Measurements from ENCODE around the gene CMTM3. TPM values are rescaled to one million over a fixed set of nuclear protein-coding genes. Genes with fewer than 3 reads are reported as not detected.
"Not testable (repeated sequence)": the region's sequence is repeated elsewhere in the genome, so short reads cannot be mapped to it uniquely, and the experiment has no call there.

The CMTM3 gene
- total and polyA plus RNA-seq, 2 donors = 15.9 to 55.4 TPM

- H3K4me3 ChIP-seq (ENCODE audit: low read length in 2 of 2); H3K27ac ChIP-seq (ENCODE audit: low read depth in 1 of 2, low read length in 1 of 2); H3K4me1 ChIP-seq (ENCODE audit: control insufficient read depth in 2 of 2, insufficient read depth in 2 of 2, low read length in 2 of 2); H3K27me3 ChIP-seq (ENCODE audit: control insufficient read depth in 2 of 2, insufficient read depth in 1 of 2, low read length in 1 of 2); DNase-seq (ENCODE audit: low read depth in 6 of 9, low spot score in 9 of 9); H3K9me3 ChIP-seq (ENCODE audit: control insufficient read depth in 2 of 2, insufficient read depth in 1 of 2, low read length in 1 of 2): not testable (repeated sequence)
- H3K36me3 ChIP-seq (ENCODE audit: control insufficient read depth in 2 of 2, insufficient read depth in 2 of 2, low read length in 1 of 2) = peaks cover 20 to 51% of the 10 kb centered on the region in 2 donors
- WGBS = 95% methylated on average over 3 of the region's 3 CpGs
Measured at GRCh38 chr16:66567270-66567669, 37.2 kb upstream of the CMTM3 start.

DNA sequence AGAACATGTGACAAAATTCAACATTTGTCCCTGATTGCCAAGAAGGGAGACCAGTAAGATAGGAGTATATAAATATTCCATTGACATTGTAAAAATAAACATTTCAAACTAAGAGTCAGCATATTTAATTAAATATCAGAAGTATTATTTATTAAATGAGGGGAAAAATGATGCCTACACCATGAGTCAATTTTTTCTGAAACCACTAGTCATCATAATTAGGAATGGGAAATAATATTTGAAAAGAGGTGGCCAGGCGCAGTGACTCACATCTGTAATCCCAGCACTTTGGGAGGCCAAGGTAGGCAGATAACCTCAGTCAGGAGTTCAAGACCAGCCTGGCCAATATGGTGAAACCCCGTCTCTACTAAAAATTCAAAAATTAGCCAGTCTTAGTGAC, 36.1 kb upstream of the CMTM3 start:
- Histone ChIP-seq H3K36me3 (ENCODE audit: control insufficient read depth in 2 of 2, insufficient read depth in 2 of 2, low read length in 1 of 2) (peaks cover 20 to 50% of the 10 kb centered on the region in 2 donors), H3K27ac (ENCODE audit: low read depth in 1 of 2, low read length in 1 of 2) (no peak overlapping the region), H3K9me3 (ENCODE audit: control insufficient read depth in 2 of 2, insufficient read depth in 1 of 2, low read length in 1 of 2) (no peaks in the 10 kb centered on the region), H3K27me3 (ENCODE audit: control insufficient read depth in 2 of 2, insufficient read depth in 1 of 2, low read length in 1 of 2) (no peaks in the 10 kb centered on the region), H3K4me3 (ENCODE audit: low read length in 2 of 2) (no peak overlapping the region), H3K4me1 (ENCODE audit: control insufficient read depth in 2 of 2, insufficient read depth in 2 of 2, low read length in 2 of 2) (no peaks in the 10 kb centered on the region)
- 99% methylated on average over 2 of the region's 2 CpGs for WGBS
- no peak for DNase-seq (ENCODE audit: low read depth in 6 of 9, low spot score in 9 of 9)

DNA sequence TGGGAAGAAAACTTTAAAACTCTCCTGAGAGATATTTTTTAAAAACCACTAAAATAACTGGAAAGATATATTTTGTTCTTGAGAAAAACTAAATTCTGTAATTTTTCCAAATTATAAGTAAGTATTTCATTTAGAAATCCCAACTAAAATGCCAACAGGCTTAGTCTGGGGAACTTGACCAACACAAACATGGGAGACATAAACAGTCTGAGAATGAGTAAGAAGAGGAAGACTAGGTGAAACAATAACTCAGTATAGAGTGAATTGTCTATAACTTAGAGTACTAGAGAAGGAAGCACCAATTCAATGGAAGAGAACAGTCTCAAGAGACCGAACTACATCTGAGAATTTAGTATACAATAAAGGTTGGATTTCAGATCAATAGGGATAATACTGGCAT, 35.4 kb upstream of the CMTM3 start:
- H3K27ac ChIP-seq (ENCODE audit: low read depth in 1 of 2, low read length in 1 of 2) = no peak overlapping the region
- DNase-seq (ENCODE audit: low read depth in 6 of 9, low spot score in 9 of 9) = no peak
- H3K4me3 ChIP-seq (ENCODE audit: low read length in 2 of 2) = no peak overlapping the region
- H3K9me3 ChIP-seq (ENCODE audit: control insufficient read depth in 2 of 2, insufficient read depth in 1 of 2, low read length in 1 of 2) = no peaks in the 10 kb centered on the region
- no peaks in the 10 kb centered on the region for H3K4me1 ChIP-seq (ENCODE audit: control insufficient read depth in 2 of 2, insufficient read depth in 2 of 2, low read length in 2 of 2)
- H3K27me3 ChIP-seq (ENCODE audit: control insufficient read depth in 2 of 2, insufficient read depth in 1 of 2, low read length in 1 of 2) = no peaks in the 10 kb centered on the region
- peaks cover 20 to 44% of the 10 kb centered on the region in 2 donors for H3K36me3 ChIP-seq (ENCODE audit: control insufficient read depth in 2 of 2, insufficient read depth in 2 of 2, low read length in 1 of 2)
- 96% methylated on average over 1 of the region's 1 CpG for WGBS

- Histone ChIP-seq H3K27ac (ENCODE audit: low read depth in 1 of 2, low read length in 1 of 2) (no peak overlapping the region), H3K9me3 (ENCODE audit: control insufficient read depth in 2 of 2, insufficient read depth in 1 of 2, low read length in 1 of 2) (no peaks in the 10 kb centered on the region), H3K4me1 (ENCODE audit: control insufficient read depth in 2 of 2, insufficient read depth in 2 of 2, low read length in 2 of 2) (no peaks in the 10 kb centered on the region), H3K27me3 (ENCODE audit: control insufficient read depth in 2 of 2, insufficient read depth in 1 of 2, low read length in 1 of 2) (no peaks in the 10 kb centered on the region), H3K4me3 (ENCODE audit: low read length in 2 of 2) (no peak overlapping the region), H3K36me3 (ENCODE audit: control insufficient read depth in 2 of 2, insufficient read depth in 2 of 2, low read length in 1 of 2) (peaks cover 16 to 39% of the 10 kb centered on the region in 2 donors)
- 94% methylated on average over 3 of the region's 3 CpGs for WGBS
- DNase-seq (ENCODE audit: low read depth in 6 of 9, low spot score in 9 of 9) = no peak
Measured at GRCh38 chr16:66569827-66570405, 34.6 kb upstream of the CMTM3 start.

DNA sequence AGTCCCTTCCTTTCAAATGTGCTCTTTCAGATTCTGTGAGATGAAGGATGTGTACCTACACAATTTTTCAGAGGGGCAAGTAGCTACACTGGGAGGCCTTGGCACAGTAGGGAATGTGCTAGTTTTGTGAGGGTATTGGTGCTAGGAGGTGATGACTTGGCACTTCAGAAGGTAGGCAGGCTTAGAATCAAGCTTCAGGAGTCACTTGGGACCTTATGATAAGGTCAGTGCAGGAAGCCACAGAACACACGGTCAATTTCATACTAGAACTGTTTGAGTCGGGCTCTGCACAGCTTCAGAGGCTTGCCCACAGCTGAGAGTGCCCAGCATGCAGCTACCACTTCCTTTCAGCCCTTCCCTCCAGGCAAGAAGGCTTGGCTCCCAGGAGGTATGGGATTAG, 32.1 kb upstream of the CMTM3 start:
- Histone ChIP-seq H3K9me3 (ENCODE audit: control insufficient read depth in 2 of 2, insufficient read depth in 1 of 2, low read length in 1 of 2) (no peaks in the 10 kb centered on the region), H3K27me3 (ENCODE audit: control insufficient read depth in 2 of 2, insufficient read depth in 1 of 2, low read length in 1 of 2) (no peaks in the 10 kb centered on the region), H3K4me3 (ENCODE audit: low read length in 2 of 2) (no peak overlapping the region), H3K36me3 (ENCODE audit: control insufficient read depth in 2 of 2, insufficient read depth in 2 of 2, low read length in 1 of 2) (peaks cover 0 to 17% of the 10 kb centered on the region in 2 donors), H3K27ac (ENCODE audit: low read depth in 1 of 2, low read length in 1 of 2) (no peak overlapping the region), H3K4me1 (ENCODE audit: control insufficient read depth in 2 of 2, insufficient read depth in 2 of 2, low read length in 2 of 2) (peaks cover 0 to under 1% of the 10 kb centered on the region in 2 donors)
- 25% methylated on average over 2 of the region's 2 CpGs for WGBS
- DNase-seq (ENCODE audit: low read depth in 6 of 9, low spot score in 9 of 9) = no peak

GRCh38 chr16:66574081-66574480, 30.4 kb upstream of the CMTM3 start:
- WGBS = 99% methylated on average over 1 of the region's 1 CpG
- Histone ChIP-seq H3K27me3 (ENCODE audit: control insufficient read depth in 2 of 2, insufficient read depth in 1 of 2, low read length in 1 of 2) (peaks cover 0 to 14% of the 10 kb centered on the region in 2 donors), H3K27ac (ENCODE audit: low read depth in 1 of 2, low read length in 1 of 2) (no peak overlapping the region), H3K9me3 (ENCODE audit: control insufficient read depth in 2 of 2, insufficient read depth in 1 of 2, low read length in 1 of 2) (no peaks in the 10 kb centered on the region), H3K4me3 (ENCODE audit: low read length in 2 of 2) (no peak overlapping the region), H3K4me1 (ENCODE audit: control insufficient read depth in 2 of 2, insufficient read depth in 2 of 2, low read length in 2 of 2) (peaks cover 10 to 17% of the 10 kb centered on the region in 2 donors), H3K36me3 (ENCODE audit: control insufficient read depth in 2 of 2, insufficient read depth in 2 of 2, low read length in 1 of 2) (peaks cover 0 to 17% of the 10 kb centered on the region in 2 donors)
- no peak for DNase-seq (ENCODE audit: low read depth in 6 of 9, low spot score in 9 of 9)

DNA sequence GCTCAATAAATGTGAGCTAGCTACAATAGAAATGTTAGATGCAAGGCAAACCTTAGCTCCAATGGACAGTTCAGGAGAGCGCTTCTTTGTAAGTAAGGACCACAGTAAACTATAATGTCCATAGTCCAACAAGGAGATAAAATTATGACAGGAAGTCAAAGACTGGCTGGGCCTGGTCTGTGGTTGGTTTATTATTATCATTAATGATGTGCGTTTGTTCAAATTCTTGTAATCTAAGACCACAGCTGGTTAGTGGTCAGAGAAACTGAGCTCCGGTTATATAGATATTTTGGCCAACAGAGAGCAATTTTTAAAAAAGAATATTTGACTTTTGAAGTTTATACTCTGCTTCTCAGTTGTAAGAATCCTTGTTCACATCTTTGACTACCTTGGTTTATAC, 30.0 kb upstream of the CMTM3 start:
- H3K4me3 ChIP-seq (ENCODE audit: low read length in 2 of 2) = no peak overlapping the region
- peaks cover 10 to 22% of the 10 kb centered on the region in 2 donors for H3K4me1 ChIP-seq (ENCODE audit: control insufficient read depth in 2 of 2, insufficient read depth in 2 of 2, low read length in 2 of 2)
- no peaks in the 10 kb centered on the region for H3K9me3 ChIP-seq (ENCODE audit: control insufficient read depth in 2 of 2, insufficient read depth in 1 of 2, low read length in 1 of 2)
- H3K27me3 ChIP-seq (ENCODE audit: control insufficient read depth in 2 of 2, insufficient read depth in 1 of 2, low read length in 1 of 2) = peaks cover 0 to 17% of the 10 kb centered on the region in 2 donors
- H3K27ac ChIP-seq (ENCODE audit: low read depth in 1 of 2, low read length in 1 of 2) = no peak overlapping the region
- H3K36me3 ChIP-seq (ENCODE audit: control insufficient read depth in 2 of 2, insufficient read depth in 2 of 2, low read length in 1 of 2) = peaks cover 0 to 13% of the 10 kb centered on the region in 2 donors
- 96% methylated on average over 3 of the region's 3 CpGs for WGBS
- DNase-seq (ENCODE audit: low read depth in 6 of 9, low spot score in 9 of 9) = no peak

DNA sequence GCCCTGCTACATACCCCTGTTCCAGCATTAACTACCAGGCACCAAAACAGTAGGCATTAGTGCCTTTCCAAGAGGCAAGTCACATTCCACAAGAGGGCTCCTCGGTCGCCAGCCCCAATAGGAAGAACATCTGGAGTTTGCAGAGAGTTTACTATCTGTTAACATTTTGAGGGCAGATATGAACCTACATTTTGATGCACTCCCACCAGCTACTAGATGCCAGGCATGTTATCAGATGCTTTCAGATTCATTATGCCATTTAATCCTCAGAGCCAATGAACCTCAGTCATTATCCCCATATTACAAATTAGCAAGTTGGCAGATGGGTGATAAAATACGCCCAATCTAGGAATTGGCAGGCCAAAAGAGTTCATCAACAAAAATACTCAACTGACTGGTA, 29.4 kb upstream of the CMTM3 start:
- DNase-seq (ENCODE audit: low read depth in 6 of 9, low spot score in 9 of 9) = no peak
- 96% methylated on average over 3 of the region's 3 CpGs for WGBS
- Histone ChIP-seq H3K4me1 (ENCODE audit: control insufficient read depth in 2 of 2, insufficient read depth in 2 of 2, low read length in 2 of 2) (peaks cover 10 to 26% of the 10 kb centered on the region in 2 donors), H3K36me3 (ENCODE audit: control insufficient read depth in 2 of 2, insufficient read depth in 2 of 2, low read length in 1 of 2) (peaks cover 0 to 10% of the 10 kb centered on the region in 2 donors), H3K27me3 (ENCODE audit: control insufficient read depth in 2 of 2, insufficient read depth in 1 of 2, low read length in 1 of 2) (peaks cover 0 to 18% of the 10 kb centered on the region in 2 donors), H3K4me3 (ENCODE audit: low read length in 2 of 2) (no peak overlapping the region), H3K9me3 (ENCODE audit: control insufficient read depth in 2 of 2, insufficient read depth in 1 of 2, low read length in 1 of 2) (no peaks in the 10 kb centered on the region), H3K27ac (ENCODE audit: low read depth in 1 of 2, low read length in 1 of 2) (no peak overlapping the region)

DNA sequence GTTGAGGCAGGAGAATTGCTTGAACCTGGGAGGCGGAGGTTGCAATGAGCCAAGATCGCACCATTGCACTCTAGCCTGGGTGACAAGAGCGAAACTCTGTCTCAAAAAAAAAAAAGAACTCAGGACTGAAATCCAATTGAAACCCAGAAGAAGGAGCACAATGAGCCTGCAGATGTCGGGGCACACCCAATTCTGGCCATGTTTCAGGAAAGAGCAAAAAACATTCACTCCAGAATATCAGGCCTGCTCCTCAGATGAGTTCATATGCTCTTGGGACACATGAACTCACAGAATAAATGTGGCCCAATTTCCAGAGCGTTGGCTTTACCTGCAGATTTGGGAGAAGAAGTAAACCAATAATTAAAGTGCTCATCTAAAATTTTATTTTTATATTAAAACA, 28.2 kb upstream of the CMTM3 start:
- Histone ChIP-seq H3K27ac (ENCODE audit: low read depth in 1 of 2, low read length in 1 of 2) (no peak overlapping the region), H3K4me3 (ENCODE audit: low read length in 2 of 2) (no peak overlapping the region), H3K36me3 (ENCODE audit: control insufficient read depth in 2 of 2, insufficient read depth in 2 of 2, low read length in 1 of 2) (peaks cover 0 to 6% of the 10 kb centered on the region in 2 donors), H3K27me3 (ENCODE audit: control insufficient read depth in 2 of 2, insufficient read depth in 1 of 2, low read length in 1 of 2) (peaks cover 0 to 18% of the 10 kb centered on the region in 2 donors), H3K9me3 (ENCODE audit: control insufficient read depth in 2 of 2, insufficient read depth in 1 of 2, low read length in 1 of 2) (no peaks in the 10 kb centered on the region), H3K4me1 (ENCODE audit: control insufficient read depth in 2 of 2, insufficient read depth in 2 of 2, low read length in 2 of 2) (peaks cover 12 to 29% of the 10 kb centered on the region in 2 donors)
- no peak for DNase-seq (ENCODE audit: low read depth in 6 of 9, low spot score in 9 of 9)
- WGBS = 91% methylated on average over 5 of the region's 5 CpGs

Data from thymus (tissue), 11 donors.